Activated T-cell treated with anti-CD3 and anti-CD28 coated beads for 48 hours (primary cell): ENCODE results near the gene GUCY1A2.

Experiments
- DNase-seq: peaks from one replicate; pipeline ENCODE4 v3.0.0-alpha.2; 2020; ENCODE audit warnings: low read depth

GUCY1A2 gene

GRCh38 chr11:106733635-106734034 is 284.6 kb downstream of the GUCY1A2 start:
- DNase-seq, result no peak

GRCh38 chr11:106728859-106729258 is 289.4 kb downstream of the GUCY1A2 start:
- DNase-seq, result no peak

- DNase-seq, result no peak
Measured at GRCh38 chr11:106728379-106728778, 289.9 kb downstream of the GUCY1A2 start.

- no peak for DNase-seq
Measured at GRCh38 chr11:106727256-106727655, 291.0 kb downstream of the GUCY1A2 start.

- DNase-seq, result no peak
Measured at GRCh38 chr11:106724293-106724892, 293.9 kb downstream of the GUCY1A2 start.

GRCh38 chr11:106723071-106723470 is 295.2 kb downstream of the GUCY1A2 start:
- no peak for DNase-seq

- no peak for DNase-seq
Measured at GRCh38 chr11:106717222-106717621, 301.1 kb downstream of the GUCY1A2 start.

- no peak for DNase-seq
Measured at GRCh38 chr11:106714199-106714598, 304.1 kb downstream of the GUCY1A2 start.

GRCh38 chr11:106708348-106708747 is 309.9 kb downstream of the GUCY1A2 start:
- no peak for DNase-seq

GRCh38 chr11:106706355-106706754 is 311.9 kb downstream of the GUCY1A2 start:
- no peak for DNase-seq

GRCh38 chr11:106702805-106703204 is 315.5 kb downstream of the GUCY1A2 start:
- DNase-seq, result no peak

- DNase-seq, result no peak
Measured at GRCh38 chr11:106697058-106697457, 321.2 kb downstream of the GUCY1A2 start.

- DNase-seq, result no peak
Measured at GRCh38 chr11:106695506-106695905, 322.8 kb downstream of the GUCY1A2 start.

GRCh38 chr11:106694501-106694900 is 323.8 kb downstream of the GUCY1A2 start:
- DNase-seq, result no peak

- no peak for DNase-seq
Measured at GRCh38 chr11:106691807-106692365, 326.4 kb downstream of the GUCY1A2 start.

- no peak for DNase-seq
Measured at GRCh38 chr11:106690923-106691322, 327.4 kb downstream of the GUCY1A2 start.

- no peak for DNase-seq
Measured at GRCh38 chr11:106684944-106685343, 333.3 kb downstream of the GUCY1A2 start.

GRCh38 chr11:106683435-106683834 is 334.8 kb downstream of the GUCY1A2 start:
- no peak for DNase-seq

- DNase-seq, result no peak
Measured at GRCh38 chr11:106681435-106681834, 336.8 kb downstream of the GUCY1A2 start.

- no peak for DNase-seq
Measured at GRCh38 chr11:106679581-106679980, 338.7 kb downstream of the GUCY1A2 start.

GRCh38 chr11:106679181-106679580 is 339.1 kb downstream of the GUCY1A2 start:
- no peak for DNase-seq

GRCh38 chr11:106670069-106670468 is 348.2 kb downstream of the GUCY1A2 start:
- DNase-seq, result no peak

- DNase-seq, result no peak
Measured at GRCh38 chr11:106668147-106668546, 350.1 kb downstream of the GUCY1A2 start.

- no peak for DNase-seq
Measured at GRCh38 chr11:106656646-106657045, 361.6 kb downstream of the GUCY1A2 start.
